Stimulated activated CD8-positive, alpha-beta memory T cell treated with anti-CD3 and anti-CD28 coated beads, Interleukin-7, amount 100 ng/mL, for 24 hours (primary cell): Measurements from ENCODE around the gene RHPN2.
"Not testable (repeated sequence)": the region's sequence is repeated elsewhere in the genome, so short reads cannot be mapped to it uniquely, and the experiment has no call there.

Experiments
- DNase-seq: peaks from one replicate; pipeline ENCODE4 v3.0.0-alpha.2; 2020; ENCODE audit warnings: low read depth

Gene RHPN2

GRCh38 chr19:33026602-33027001 lies 38.1 kb downstream of the RHPN2 start:
- not testable (repeated sequence) for DNase-seq

GRCh38 chr19:33025468-33026238 lies 39.0 kb downstream of the RHPN2 start:
- DNase-seq: not testable (repeated sequence)

- DNase-seq: no peak
These were observed 40.3 kb downstream of the RHPN2 start for GRCh38 chr19:33024398-33024797.

GRCh38 chr19:33022472-33023116 lies 42.1 kb downstream of the RHPN2 start:
- DNase-seq: no peak

GRCh38 chr19:33010891-33011290 lies 53.8 kb downstream of the RHPN2 start:
- not testable (repeated sequence) for DNase-seq

GRCh38 chr19:33008738-33009137 lies 56.0 kb downstream of the RHPN2 start:
- DNase-seq: no peak

GRCh38 chr19:33005440-33005839 lies 59.2 kb downstream of the RHPN2 start:
- DNase-seq: no peak

- DNase-seq: not testable (repeated sequence)
These were observed 61.2 kb downstream of the RHPN2 start for GRCh38 chr19:33003424-33004024.

- not testable (repeated sequence) for DNase-seq
These were observed 62.4 kb downstream of the RHPN2 start for GRCh38 chr19:33002126-33002865.

GRCh38 chr19:33000910-33001309 lies 63.8 kb downstream of the RHPN2 start:
- no peak for DNase-seq

- DNase-seq: no peak
These were observed 64.2 kb downstream of the RHPN2 start for GRCh38 chr19:33000510-33000909.

GRCh38 chr19:32998722-32999121 lies 66.0 kb downstream of the RHPN2 start:
- no peak for DNase-seq

- no peak for DNase-seq
These were observed 66.9 kb downstream of the RHPN2 start for GRCh38 chr19:32997716-32998355.

- not testable (repeated sequence) for DNase-seq
These were observed 67.6 kb downstream of the RHPN2 start for GRCh38 chr19:32997061-32997464.

GRCh38 chr19:32995966-32996365 lies 68.7 kb downstream of the RHPN2 start:
- DNase-seq: not testable (repeated sequence)

GRCh38 chr19:32988724-32989123 lies 76.0 kb downstream of the RHPN2 start:
- no peak for DNase-seq

- DNase-seq: not testable (repeated sequence)
These were observed 76.4 kb downstream of the RHPN2 start for GRCh38 chr19:32988254-32988653.

- not testable (repeated sequence) for DNase-seq
These were observed 82.2 kb downstream of the RHPN2 start for GRCh38 chr19:32982488-32982887.

GRCh38 chr19:32979807-32980206 lies 84.9 kb downstream of the RHPN2 start:
- DNase-seq: not testable (repeated sequence)

GRCh38 chr19:32977813-32978212 lies 86.9 kb downstream of the RHPN2 start:
- not testable (repeated sequence) for DNase-seq

- DNase-seq: no peak
These were observed 87.4 kb downstream of the RHPN2 start for GRCh38 chr19:32977280-32977679.
